Astrocyte (in vitro differentiated cells and primary cell): ENCODE data around the gene GRM4. TPM values are rescaled to one million over a fixed set of nuclear protein-coding genes. Genes with fewer than 3 reads are reported as not detected.
"Not testable (repeated sequence)": the region's sequence is repeated elsewhere in the genome, so short reads cannot be mapped to it uniquely, and the experiment has no call there.

Source experiments
- DNase-seq: peaks from one replicate; pipeline ENCODE4 v3.0.0-alpha.2; 2010; ENCODE audit warnings: low read depth
- FAIRE-seq: peaks from 2 replicates; lab custom pipeline; 2011; peaks lifted over from hg19 to GRCh38; lab: Jason Lieb, UNC
- H2AFZ ChIP-seq: 2 replicates; pipeline ENCODE4 v1.6.0; 2012; ENCODE audit warnings: low read depth, low read length, inconsistent platforms
- H3K27ac ChIP-seq: 2 replicates; pipeline ENCODE4 v1.5.1; 2011; ENCODE audit warnings: low read depth, low read length, inconsistent platforms
- H3K27me3 ChIP-seq: 2 replicates; pipeline ENCODE4 v1.6.0; 2011; ENCODE audit warnings: low read length, inconsistent platforms; ENCODE audit not compliant: insufficient read depth
- H3K36me3 ChIP-seq: 2 replicates; pipeline ENCODE4 v1.5.1; 2011; ENCODE audit warnings: low read length, inconsistent platforms; ENCODE audit not compliant: insufficient read depth
- H3K4me1 ChIP-seq: 2 replicates; pipeline ENCODE4 v1.5.1; 2011; ENCODE audit warnings: low read length, inconsistent platforms; ENCODE audit not compliant: insufficient read depth
- H3K4me2 ChIP-seq: 2 replicates; pipeline ENCODE4 v1.6.0; 2012; ENCODE audit warnings: low read length, inconsistent platforms
- H3K4me3 ChIP-seq: 2 replicates; pipeline ENCODE4 v1.5.1; 2011; ENCODE audit warnings: low read depth, mild to moderate bottlenecking, low read length, inconsistent platforms; ENCODE audit not compliant: insufficient read depth
- H3K79me2 ChIP-seq: 2 replicates; pipeline ENCODE4 v1.6.0; 2012; ENCODE audit warnings: mild to moderate bottlenecking, low read length, inconsistent platforms; ENCODE audit not compliant: insufficient read depth
- H3K9ac ChIP-seq: 2 replicates; pipeline ENCODE4 v1.6.0; 2012; ENCODE audit warnings: mild to moderate bottlenecking, low read length, inconsistent platforms
- H3K9me3 ChIP-seq: 2 replicates; pipeline ENCODE4 v1.5.1; 2012; ENCODE audit warnings: low read depth, mild to moderate bottlenecking, low read length, inconsistent platforms; ENCODE audit not compliant: insufficient read depth
- H4K20me1 ChIP-seq: 2 replicates; pipeline ENCODE4 v1.6.0; 2012; ENCODE audit warnings: low read length, inconsistent platforms; ENCODE audit not compliant: insufficient read depth
- H3K27ac Mint-ChIP-seq: one replicate; pipeline ENCODE4 v1.8.0; 2021; ENCODE audit warnings: mild to moderate bottlenecking, mixed read lengths; ENCODE audit not compliant: unreplicated experiment
- H3K27me3 Mint-ChIP-seq: one replicate; pipeline ENCODE4 v1.8.0; 2021; ENCODE audit warnings: low read depth, mixed read lengths; ENCODE audit not compliant: unreplicated experiment
- H3K36me3 Mint-ChIP-seq: one replicate; pipeline ENCODE4 v1.8.0; 2021; ENCODE audit warnings: low read depth, mixed read lengths; ENCODE audit not compliant: unreplicated experiment
- H3K4me1 Mint-ChIP-seq: one replicate; pipeline ENCODE4 v1.8.0; 2021; ENCODE audit warnings: low read depth, mixed read lengths; ENCODE audit not compliant: unreplicated experiment
- H3K4me3 Mint-ChIP-seq: one replicate; pipeline ENCODE4 v1.8.0; 2021; ENCODE audit warnings: mild to moderate bottlenecking, moderate library complexity, mixed read lengths; ENCODE audit not compliant: unreplicated experiment
- H3K9me3 Mint-ChIP-seq: one replicate; pipeline ENCODE4 v1.8.0; 2021; ENCODE audit warnings: mild to moderate bottlenecking, mixed read lengths; ENCODE audit not compliant: unreplicated experiment
- EZH2 ChIP-seq: IDR thresholded peaks from 2 replicates; pipeline ENCODE4 v1.6.1; 2012; ENCODE audit warnings: mild to moderate bottlenecking, low read length, inconsistent platforms; ENCODE audit not compliant: insufficient read depth
- total RNA-seq: library from RNA; stranded (reverse); gene quantifications from 2 replicates; pipeline ENCODE4 v1.2.1, GENCODE V29; 2021
- TF ChIP-seq, protein P1 (sequence below): IDR thresholded peaks from 2 replicates; pipeline ENCODE4 v1.5.1; 2011; ENCODE audit warnings: low read depth, mild to moderate bottlenecking, inconsistent platforms, low read length, moderate library complexity; ENCODE audit not compliant: insufficient read depth

GRM4 gene
- total RNA-seq, 1 donor from 2014 or later: 0.30 TPM

DNA sequence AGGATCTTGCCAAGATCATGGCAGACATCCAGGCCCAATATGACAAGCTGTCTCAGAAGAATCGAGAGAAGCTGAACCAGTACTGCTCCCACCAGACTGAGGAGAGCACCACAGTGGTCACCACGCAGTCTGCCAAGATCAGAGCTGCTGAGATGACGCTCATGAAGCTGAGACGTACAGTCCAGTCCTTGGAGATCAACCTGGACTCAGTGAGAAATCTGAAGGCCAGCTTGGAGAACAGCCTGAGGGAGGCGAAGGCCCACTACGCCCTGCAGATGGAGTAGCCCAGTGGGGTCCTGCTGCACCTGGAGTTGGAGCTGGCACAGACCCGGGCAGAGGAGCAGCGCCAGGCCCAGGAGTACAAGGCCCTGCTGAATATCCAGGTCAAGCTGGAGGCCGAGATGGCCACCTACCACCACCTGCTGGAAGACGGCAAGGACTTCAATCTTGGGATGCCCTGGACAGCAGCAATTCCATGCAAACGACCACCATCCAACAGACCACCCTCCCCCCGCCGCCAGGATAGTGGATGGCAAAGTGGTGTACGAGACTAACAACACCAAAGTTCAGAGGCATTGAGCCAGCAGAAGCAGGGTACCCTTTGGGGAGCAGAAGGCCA, 44.7 kb upstream of the GRM4 start:
- no peak for DNase-seq
- Mint-ChIP-seq H3K27ac (no peak overlapping the region), H3K27me3 (peaks cover 16% of the 10 kb centered on the region), H3K9me3 (peaks cover 4% of the 10 kb centered on the region), H3K36me3 (no peaks in the 10 kb centered on the region), H3K4me1 (no peaks in the 10 kb centered on the region), H3K4me3 (no peak overlapping the region)
- H3K4me1 ChIP-seq: no peaks in the 10 kb centered on the region
- no peak overlapping the region for H3K27ac ChIP-seq
- TF ChIP-seq, protein P1, sequence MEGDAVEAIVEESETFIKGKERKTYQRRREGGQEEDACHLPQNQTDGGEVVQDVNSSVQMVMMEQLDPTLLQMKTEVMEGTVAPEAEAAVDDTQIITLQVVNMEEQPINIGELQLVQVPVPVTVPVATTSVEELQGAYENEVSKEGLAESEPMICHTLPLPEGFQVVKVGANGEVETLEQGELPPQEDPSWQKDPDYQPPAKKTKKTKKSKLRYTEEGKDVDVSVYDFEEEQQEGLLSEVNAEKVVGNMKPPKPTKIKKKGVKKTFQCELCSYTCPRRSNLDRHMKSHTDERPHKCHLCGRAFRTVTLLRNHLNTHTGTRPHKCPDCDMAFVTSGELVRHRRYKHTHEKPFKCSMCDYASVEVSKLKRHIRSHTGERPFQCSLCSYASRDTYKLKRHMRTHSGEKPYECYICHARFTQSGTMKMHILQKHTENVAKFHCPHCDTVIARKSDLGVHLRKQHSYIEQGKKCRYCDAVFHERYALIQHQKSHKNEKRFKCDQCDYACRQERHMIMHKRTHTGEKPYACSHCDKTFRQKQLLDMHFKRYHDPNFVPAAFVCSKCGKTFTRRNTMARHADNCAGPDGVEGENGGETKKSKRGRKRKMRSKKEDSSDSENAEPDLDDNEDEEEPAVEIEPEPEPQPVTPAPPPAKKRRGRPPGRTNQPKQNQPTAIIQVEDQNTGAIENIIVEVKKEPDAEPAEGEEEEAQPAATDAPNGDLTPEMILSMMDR: no peak
- no peak for TF ChIP-seq EZH2
- H3K79me2 ChIP-seq: no peaks in the 10 kb centered on the region
- FAIRE-seq: no peak
- no peaks in the 10 kb centered on the region for H3K27me3 ChIP-seq
- no peaks in the 10 kb centered on the region for H3K36me3 ChIP-seq
- H4K20me1 ChIP-seq: no peaks in the 10 kb centered on the region
- no peak overlapping the region for H2AFZ ChIP-seq
- no peaks in the 10 kb centered on the region for H3K9me3 ChIP-seq
- no peak overlapping the region for H3K9ac ChIP-seq
- no peak overlapping the region for H3K4me2 ChIP-seq
- H3K4me3 ChIP-seq: no peak overlapping the region

DNA sequence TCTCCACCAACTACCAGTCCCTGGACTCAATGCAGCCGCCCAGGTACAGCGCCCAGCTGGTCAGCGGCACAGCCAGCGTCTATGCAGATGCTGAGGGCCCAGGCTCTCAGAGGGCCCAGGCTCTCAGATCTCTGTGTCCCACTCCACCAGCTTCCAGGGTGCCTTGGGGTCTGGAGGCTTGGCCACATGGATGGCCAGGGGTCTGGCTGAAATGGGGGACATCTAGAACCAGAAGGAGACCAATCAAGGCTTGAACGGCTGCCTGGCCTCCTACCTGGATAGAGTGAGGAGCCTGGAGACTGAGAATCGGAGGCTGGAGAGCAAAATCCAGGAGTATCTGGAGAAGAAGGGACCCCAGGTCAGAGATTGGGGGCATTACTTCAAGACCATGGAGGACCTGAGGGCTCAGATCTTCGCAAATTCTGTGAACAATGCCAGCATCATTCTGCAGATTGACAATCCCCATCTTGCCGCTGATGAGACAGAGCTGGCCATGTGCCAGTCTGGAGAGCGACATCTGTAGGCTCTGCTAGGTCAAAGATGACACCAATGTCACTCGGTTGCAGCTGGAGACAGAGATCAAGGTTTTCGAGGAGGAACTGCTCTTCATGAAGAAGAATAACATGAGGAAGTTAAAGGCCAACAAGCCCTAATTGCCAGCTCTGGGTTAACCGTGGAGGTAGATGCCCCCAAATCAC, 44.1 kb upstream of the GRM4 start:
- H3K9me3 ChIP-seq: no peaks in the 10 kb centered on the region
- no peak overlapping the region for H3K9ac ChIP-seq
- no peaks in the 10 kb centered on the region for H3K79me2 ChIP-seq
- H2AFZ ChIP-seq: no peak overlapping the region
- Mint-ChIP-seq H3K9me3 (peaks cover 4% of the 10 kb centered on the region), H3K27ac (no peak overlapping the region), H3K36me3 (no peaks in the 10 kb centered on the region), H3K27me3 (peaks cover 11% of the 10 kb centered on the region), H3K4me3 (no peak overlapping the region), H3K4me1 (no peaks in the 10 kb centered on the region)
- H4K20me1 ChIP-seq: no peaks in the 10 kb centered on the region
- FAIRE-seq (no peak), DNase-seq (no peak)
- H3K36me3 ChIP-seq: no peaks in the 10 kb centered on the region
- no peaks in the 10 kb centered on the region for H3K27me3 ChIP-seq
- H3K27ac ChIP-seq: no peak overlapping the region
- no peak overlapping the region for H3K4me2 ChIP-seq
- TF ChIP-seq EZH2: no peak
- TF ChIP-seq, protein P1: no peak
- H3K4me3 ChIP-seq: no peak overlapping the region
- no peaks in the 10 kb centered on the region for H3K4me1 ChIP-seq

DNA sequence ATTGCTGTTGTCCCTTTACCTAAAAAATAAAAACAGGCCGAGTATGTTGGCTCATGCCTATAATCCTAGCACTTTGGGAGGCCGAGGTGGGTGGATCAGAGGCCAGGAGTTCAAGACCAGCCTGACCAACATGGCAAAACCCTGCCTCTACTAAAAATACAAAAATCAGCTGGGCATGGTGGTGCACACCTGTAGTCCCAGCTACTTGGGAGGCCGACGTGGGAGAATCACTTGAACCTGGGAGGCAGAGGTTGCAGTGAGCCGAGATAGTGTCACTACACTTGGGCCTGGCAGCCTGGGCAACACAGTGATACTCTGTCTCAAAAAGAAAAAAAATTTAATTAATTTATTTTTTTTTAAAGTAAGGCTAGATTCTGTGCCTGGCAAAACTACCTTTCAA, 38.8 kb upstream of the GRM4 start:
- not testable (repeated sequence) for DNase-seq, H3K9me3 ChIP-seq, H3K27ac ChIP-seq, H3K27ac Mint-ChIP-seq, H2AFZ ChIP-seq, H3K79me2 ChIP-seq, H3K4me2 ChIP-seq, H3K4me1 ChIP-seq, H3K9me3 Mint-ChIP-seq, H3K4me3 ChIP-seq, H4K20me1 ChIP-seq, H3K4me1 Mint-ChIP-seq, H3K27me3 Mint-ChIP-seq, H3K27me3 ChIP-seq, H3K36me3 ChIP-seq, H3K36me3 Mint-ChIP-seq, H3K9ac ChIP-seq, H3K4me3 Mint-ChIP-seq, FAIRE-seq
